LNCaP clone FGC (cell line): Measurements from ENCODE around the gene FRAT1.

Experiments
- DNase-seq: peaks from one replicate; pipeline ENCODE4 v3.0.0-alpha.2; 2011; ENCODE audit warnings: low read depth
- H3K4me3 ChIP-seq: 2 replicates; pipeline ENCODE4 v1.5.1; 2011; ENCODE audit warnings: mild to moderate bottlenecking, low read depth, low read length, control low read depth
- TF ChIP-seq, protein P1 (sequence below): IDR thresholded peaks from 2 replicates; pipeline ENCODE4 v1.5.1; 2012; ENCODE audit warnings: mild to moderate bottlenecking; ENCODE audit not compliant: control insufficient read depth, insufficient read depth; ENCODE audit errors: extremely low read depth

The FRAT1 gene

GRCh38 chr10:97331153-97331703, 12.2 kb downstream of the FRAT1 start:
- no peak overlapping the region for H3K4me3 ChIP-seq
- no peak for DNase-seq
- TF ChIP-seq, protein P1, sequence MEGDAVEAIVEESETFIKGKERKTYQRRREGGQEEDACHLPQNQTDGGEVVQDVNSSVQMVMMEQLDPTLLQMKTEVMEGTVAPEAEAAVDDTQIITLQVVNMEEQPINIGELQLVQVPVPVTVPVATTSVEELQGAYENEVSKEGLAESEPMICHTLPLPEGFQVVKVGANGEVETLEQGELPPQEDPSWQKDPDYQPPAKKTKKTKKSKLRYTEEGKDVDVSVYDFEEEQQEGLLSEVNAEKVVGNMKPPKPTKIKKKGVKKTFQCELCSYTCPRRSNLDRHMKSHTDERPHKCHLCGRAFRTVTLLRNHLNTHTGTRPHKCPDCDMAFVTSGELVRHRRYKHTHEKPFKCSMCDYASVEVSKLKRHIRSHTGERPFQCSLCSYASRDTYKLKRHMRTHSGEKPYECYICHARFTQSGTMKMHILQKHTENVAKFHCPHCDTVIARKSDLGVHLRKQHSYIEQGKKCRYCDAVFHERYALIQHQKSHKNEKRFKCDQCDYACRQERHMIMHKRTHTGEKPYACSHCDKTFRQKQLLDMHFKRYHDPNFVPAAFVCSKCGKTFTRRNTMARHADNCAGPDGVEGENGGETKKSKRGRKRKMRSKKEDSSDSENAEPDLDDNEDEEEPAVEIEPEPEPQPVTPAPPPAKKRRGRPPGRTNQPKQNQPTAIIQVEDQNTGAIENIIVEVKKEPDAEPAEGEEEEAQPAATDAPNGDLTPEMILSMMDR: no peak

DNA sequence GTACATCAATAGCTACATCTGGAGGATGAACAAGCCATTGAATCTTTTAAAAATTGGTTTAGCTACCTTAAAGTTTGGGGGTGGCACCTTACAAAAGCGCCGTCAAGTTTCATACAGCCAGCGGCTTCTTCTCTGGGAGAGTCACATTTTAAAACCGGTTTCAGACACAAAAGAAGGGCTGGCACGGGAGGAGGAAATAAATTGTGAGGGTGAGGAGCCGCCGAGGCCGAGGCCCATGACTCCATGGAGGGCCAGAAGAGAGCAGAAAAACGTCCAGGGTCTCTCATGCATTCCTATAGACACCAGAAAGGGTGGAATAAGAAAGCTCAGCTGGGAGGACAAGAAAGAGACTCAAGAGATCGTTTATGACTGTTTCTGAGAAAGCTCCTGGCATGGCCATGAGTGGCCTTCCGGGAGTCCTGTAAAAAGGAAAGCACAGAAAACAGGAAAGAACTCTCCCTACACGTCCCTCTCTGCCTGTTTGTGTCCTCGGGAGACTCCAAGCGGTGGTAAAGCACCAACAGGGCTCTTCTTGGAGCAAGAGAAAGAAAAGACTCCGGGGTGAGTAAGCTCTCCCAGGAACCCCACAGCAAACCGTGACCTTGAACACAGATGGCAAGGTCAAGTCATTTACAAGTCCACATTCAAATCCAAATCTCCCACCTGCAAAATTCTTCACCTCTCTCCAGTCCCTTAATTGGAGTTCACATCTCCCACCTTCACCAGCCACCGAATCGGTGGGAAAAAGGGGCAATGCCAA, 13.7 kb downstream of the FRAT1 start:
- peak overlapping the region; percentile 73 for H3K4me3 ChIP-seq
- TF ChIP-seq, protein P1: peak; percentile 48
- DNase-seq: peak; percentile 73

- peak overlapping the region; percentile 73 for H3K4me3 ChIP-seq
- TF ChIP-seq, protein P1: no peak
- DNase-seq: no peak
Observed at GRCh38 chr10:97333351-97333600, 14.2 kb downstream of the FRAT1 start.

DNA sequence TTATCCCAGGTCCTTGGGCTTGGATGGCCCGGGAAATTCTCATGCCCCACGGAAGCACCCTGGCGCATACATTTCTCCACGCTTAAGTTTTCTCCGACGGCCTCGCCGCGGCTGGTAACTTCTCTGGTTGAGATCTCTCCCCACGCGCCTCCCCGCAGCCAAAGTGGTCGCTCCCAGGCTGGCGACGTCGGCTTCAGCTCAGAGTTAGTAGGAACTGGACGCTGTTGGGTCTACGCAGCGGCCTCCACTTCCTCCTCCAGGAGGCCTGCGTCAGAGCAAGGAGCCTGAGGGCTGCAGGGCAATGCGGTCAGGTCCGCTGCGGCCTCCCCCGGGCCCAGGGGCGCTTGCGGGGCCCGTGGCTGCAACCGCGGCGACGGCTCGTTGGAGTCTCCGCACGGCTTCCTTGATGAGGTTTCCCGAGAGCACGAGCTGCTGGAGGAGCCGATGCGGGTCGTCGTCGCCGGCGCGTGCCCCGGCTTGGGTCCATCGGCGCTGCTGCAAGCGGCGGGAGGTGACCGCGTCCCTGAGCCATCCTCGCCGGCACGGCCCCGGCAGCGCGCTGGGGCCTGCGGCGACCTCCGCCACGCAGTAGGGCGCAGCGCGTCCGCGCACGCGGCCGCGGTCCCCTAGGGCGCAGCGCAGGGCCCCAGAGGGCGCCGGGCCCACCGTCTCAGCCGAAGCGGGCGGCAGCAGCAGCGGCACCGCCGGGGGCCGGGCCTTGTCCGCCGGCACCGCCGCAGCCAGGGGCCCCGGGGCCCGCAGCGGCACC, 14.7 kb downstream of the FRAT1 start:
- H3K4me3 ChIP-seq: peak overlapping the region; percentile 73
- no peak for DNase-seq
- TF ChIP-seq, protein P1: no peak

DNA sequence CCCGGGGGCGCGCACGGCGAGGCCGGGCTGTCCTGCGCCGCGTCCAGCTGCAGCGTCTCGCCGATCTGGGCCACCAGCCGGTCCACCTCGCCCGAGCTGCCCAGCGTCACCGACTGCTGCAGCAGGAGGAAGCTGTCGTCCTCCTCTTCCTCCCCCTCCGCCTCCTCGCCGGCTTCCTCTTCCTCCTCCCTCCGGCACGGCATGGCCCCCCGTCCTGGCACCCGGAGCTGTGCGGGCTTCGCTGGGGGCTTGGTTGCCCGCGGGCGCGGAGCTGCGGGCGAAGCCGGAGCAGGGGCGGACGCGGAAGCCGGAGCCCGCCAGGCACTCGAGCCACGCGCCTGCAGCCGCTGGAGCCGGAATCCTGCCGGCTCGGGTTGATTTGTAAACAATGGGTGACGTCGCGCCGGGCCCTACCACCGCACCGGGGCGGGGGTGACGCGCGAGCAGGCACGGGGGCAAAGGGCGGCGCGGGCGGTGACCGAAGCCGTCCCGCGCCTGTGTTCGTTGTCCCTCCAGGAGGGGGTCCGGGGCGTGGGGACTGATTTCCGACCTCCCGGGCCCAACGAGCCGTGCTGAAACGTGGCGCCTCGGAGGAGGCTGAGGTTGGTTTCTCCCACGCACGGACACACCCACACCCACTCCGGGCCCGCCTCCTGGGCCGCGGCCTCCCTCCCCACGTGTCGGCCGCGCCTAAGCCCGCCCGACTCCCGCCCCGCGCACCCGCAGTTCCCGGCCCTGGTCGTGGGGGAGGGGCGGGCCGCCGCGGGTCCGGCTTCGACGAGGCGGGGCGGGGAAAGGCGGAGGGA, 15.5 kb downstream of the FRAT1 start, which contains the start of gene FRAT2:
Gene FRAT2, minus strand, starts transcription at position 360 of the 806 bp plus-strand sequence. Its CDS starts 157 bp downstream, at position 203.
- peak; percentile 74 for DNase-seq
- TF ChIP-seq, protein P1: no peak

GRCh38 chr10:97335188-97335619, 16.1 kb downstream of the FRAT1 start:
- TF ChIP-seq, protein P1: no peak
- no peak for DNase-seq
- H3K4me3 ChIP-seq: peak overlapping the region; percentile 73

More for the DNA sequence above, 15.5 kb downstream of the FRAT1 start, which contains the start of gene FRAT2:
- H3K4me3 ChIP-seq: peak within 1 kb of the TSS; percentile 73
